NCI-H2081 treated with DMSO at 0.1 percent for 48 hours (cell line): ENCODE results near the gene ADAMTSL5.
"Not testable (repeated sequence)": the region's sequence is repeated elsewhere in the genome, so short reads cannot be mapped to it uniquely, and the experiment has no call there.

ENCODE experiments used
- DNase-seq: peaks from one replicate; lab custom pipeline; 2025; lab: John Stamatoyannopoulos, UW

Gene ADAMTSL5

GRCh38 chr19:1512671-1513498 is at the start of gene ADAMTSL5:
Gene ADAMTSL5, minus strand, starts transcription at chr19:1513019. Its CDS starts 2,076 bp downstream, at chr19:1510943.
- DNase-seq = no peak

GRCh38 chr19:1561236-1561842 is 48.5 kb upstream of the ADAMTSL5 start:
- DNase-seq = no peak

GRCh38 chr19:1560286-1560882 is 47.6 kb upstream of the ADAMTSL5 start:
- DNase-seq = no peak

GRCh38 chr19:1558552-1558951 is 45.7 kb upstream of the ADAMTSL5 start:
- DNase-seq = no peak

GRCh38 chr19:1556390-1557070 is 43.7 kb upstream of the ADAMTSL5 start:
- DNase-seq = no peak

GRCh38 chr19:1555487-1556389 is 42.9 kb upstream of the ADAMTSL5 start:
- no peak for DNase-seq

GRCh38 chr19:1554968-1555367 is 42.1 kb upstream of the ADAMTSL5 start:
- no peak for DNase-seq

GRCh38 chr19:1553415-1553814 is 40.6 kb upstream of the ADAMTSL5 start:
- DNase-seq = no peak

GRCh38 chr19:1551068-1552040 is 38.5 kb upstream of the ADAMTSL5 start:
- DNase-seq = no peak

GRCh38 chr19:1549332-1549945 is 36.6 kb upstream of the ADAMTSL5 start:
- no peak for DNase-seq

GRCh38 chr19:1540365-1540925 is 27.6 kb upstream of the ADAMTSL5 start:
- DNase-seq = no peak

GRCh38 chr19:1539749-1540148 is 26.9 kb upstream of the ADAMTSL5 start:
- not testable (repeated sequence) for DNase-seq

- DNase-seq = no peak
Observed at GRCh38 chr19:1538978-1539377, 26.2 kb upstream of the ADAMTSL5 start.

GRCh38 chr19:1535699-1536098 is 22.9 kb upstream of the ADAMTSL5 start:
- not testable (repeated sequence) for DNase-seq

- no peak for DNase-seq
Observed at GRCh38 chr19:1534972-1535371, 22.2 kb upstream of the ADAMTSL5 start.

- no peak for DNase-seq
Observed at GRCh38 chr19:1533510-1534150, 20.8 kb upstream of the ADAMTSL5 start.

- DNase-seq = no peak
Observed at GRCh38 chr19:1532003-1532402, 19.2 kb upstream of the ADAMTSL5 start.

GRCh38 chr19:1531587-1531986 is 18.8 kb upstream of the ADAMTSL5 start:
- DNase-seq = no peak

GRCh38 chr19:1530856-1531255 is 18.0 kb upstream of the ADAMTSL5 start:
- not testable (repeated sequence) for DNase-seq
